RPMI7951 (cell line): ENCODE measurements around the gene ATP6V1B1. TPM values are rescaled to one million over a fixed set of nuclear protein-coding genes. Genes with fewer than 3 reads are reported as not detected.

Experiments used
- DNase-seq: peaks from one replicate; pipeline ENCODE4 v3.0.0-alpha.2; 2012; ENCODE audit warnings: low read depth
- total RNA-seq: library from RNA; depleted of rRNA; stranded (reverse); fragments of >200 nt; shearing (Covaris generic); gene quantifications from 2 replicates; pipeline ENCODE4 v1.2.3, GENCODE V29; 2014

The ATP6V1B1 gene
- total RNA-seq, 1 experiment from 2014 or later = 2.8 TPM

GRCh38 chr2:70966681-70967080 is 31.0 kb downstream of the ATP6V1B1 start:
- DNase-seq = no peak

- DNase-seq = no peak
Measured at GRCh38 chr2:70967189-70967588, 31.5 kb downstream of the ATP6V1B1 start.

GRCh38 chr2:70974592-70974991 is 38.9 kb downstream of the ATP6V1B1 start:
- DNase-seq = no peak

- DNase-seq = no peak
Measured at GRCh38 chr2:70975237-70975636, 39.5 kb downstream of the ATP6V1B1 start.

DNA sequence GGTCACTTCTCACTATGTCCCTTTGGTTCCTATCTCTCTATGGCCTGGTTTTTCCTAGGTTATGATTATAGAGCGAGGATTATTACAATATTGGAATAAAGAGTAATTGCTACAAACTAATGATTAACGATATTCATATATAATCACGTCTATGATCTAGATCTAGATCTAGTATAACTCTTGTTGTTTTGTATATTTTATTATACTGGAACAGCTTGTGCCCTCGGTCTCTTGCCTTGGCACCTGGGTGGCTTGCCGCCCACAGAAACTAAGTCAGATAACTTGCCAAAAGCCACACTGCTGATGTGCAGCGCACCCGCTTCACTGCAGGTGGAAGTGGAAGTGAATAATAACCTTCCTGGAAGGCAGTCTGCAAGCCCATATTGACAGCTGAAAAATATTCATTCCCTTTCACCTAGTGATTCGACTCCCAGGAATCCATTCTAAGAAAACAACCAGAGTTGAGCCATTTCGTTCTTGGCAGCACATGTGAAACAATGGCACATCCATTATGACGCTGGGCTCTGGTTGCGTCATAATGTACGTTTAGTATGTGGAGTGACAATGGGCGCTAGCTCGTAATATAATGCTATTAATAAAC is 42.0 kb downstream of the ATP6V1B1 start:
- peak; percentile 60 for DNase-seq

DNA sequence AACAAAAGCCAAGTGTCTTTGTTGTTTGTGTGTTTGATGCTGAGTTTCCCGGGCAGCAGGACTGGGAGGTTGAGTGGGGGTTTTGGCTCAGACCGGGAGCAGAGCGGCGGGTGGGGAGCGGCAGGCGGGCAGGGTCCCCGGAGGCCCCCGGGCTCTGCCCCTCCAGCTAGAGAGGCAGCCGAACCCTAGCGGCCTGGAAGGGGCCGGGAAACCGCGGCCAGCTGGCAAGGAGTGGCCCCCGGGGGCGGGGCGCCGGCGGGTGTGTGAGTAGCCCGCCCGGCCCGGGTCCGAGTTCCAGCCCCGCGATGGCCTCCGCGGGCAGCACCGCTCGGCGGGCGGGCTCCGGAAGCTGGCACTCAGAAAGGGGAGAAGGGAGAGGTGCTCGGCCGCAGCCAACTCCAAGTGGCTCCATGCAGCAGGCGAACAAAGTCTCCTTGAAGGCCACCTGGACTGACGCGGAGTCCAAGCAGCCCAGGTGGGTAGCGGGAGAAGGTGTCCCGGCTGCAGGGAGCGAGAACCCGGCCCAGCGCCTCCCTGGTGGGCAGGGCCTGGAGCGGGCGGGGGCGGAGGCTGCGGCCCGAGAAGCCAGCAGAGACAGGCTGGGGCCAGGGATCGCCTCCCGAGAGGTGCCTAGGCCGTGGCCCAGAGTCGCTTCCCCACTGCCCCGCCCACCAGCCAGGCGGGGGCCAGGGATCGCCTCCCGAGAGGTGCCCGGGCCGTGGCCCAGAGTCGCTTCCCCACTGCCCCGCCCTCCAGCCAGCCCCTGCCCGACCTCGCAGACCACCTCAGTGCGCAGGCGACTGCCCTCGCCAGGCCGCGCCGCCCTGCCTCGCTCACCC is 42.9 kb downstream of the ATP6V1B1 start, which contains the start of gene ANKRD53:
ANKRD53 (plus strand) TSS at position 290 of the 839 bp plus-strand sequence; CDS start at position 306, 16 bp downstream.
- DNase-seq = peak; percentile 42

GRCh38 chr2:70979180-70979488 is 43.4 kb downstream of the ATP6V1B1 start:
- DNase-seq = no peak

DNA sequence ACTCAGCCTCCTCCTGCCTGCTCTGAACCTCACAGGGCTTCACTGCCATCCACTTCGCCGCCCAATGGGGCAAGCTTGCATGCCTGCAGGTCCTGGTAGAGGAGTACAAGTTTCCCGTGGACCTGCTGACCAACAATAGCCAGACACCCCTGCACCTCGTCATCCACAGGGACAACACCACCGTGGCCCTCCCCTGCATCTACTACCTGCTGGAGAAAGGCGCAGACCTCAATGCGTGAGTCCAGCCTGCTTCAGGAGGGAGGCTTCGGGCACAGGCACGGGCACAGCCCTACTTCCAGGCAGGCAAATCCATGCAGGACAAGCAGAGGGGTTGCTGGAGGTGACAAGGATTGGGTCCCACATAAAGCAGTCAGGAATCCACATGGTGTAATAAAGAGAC is 43.9 kb downstream of the ATP6V1B1 start:
- no peak for DNase-seq

DNA sequence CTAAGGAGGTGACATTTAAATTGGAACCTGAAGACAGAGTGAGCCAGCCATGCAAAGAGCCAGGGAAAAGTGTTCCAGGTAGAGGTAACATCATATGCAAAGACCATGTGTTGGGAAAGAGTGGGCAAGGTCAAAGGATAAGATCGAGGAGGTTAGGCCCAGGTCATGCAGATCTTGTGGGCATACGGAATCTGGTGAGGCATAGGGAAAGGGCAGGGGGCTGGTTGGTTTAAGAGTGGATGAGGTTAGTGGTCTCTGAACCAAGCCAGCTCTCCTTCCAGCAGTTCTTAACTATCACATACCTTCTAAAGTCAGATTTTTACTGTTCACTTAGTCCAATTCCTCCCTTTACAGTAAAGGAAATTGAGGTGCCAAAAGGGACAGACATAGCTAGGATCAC is 45.7 kb downstream of the ATP6V1B1 start:
- no peak for DNase-seq

DNA sequence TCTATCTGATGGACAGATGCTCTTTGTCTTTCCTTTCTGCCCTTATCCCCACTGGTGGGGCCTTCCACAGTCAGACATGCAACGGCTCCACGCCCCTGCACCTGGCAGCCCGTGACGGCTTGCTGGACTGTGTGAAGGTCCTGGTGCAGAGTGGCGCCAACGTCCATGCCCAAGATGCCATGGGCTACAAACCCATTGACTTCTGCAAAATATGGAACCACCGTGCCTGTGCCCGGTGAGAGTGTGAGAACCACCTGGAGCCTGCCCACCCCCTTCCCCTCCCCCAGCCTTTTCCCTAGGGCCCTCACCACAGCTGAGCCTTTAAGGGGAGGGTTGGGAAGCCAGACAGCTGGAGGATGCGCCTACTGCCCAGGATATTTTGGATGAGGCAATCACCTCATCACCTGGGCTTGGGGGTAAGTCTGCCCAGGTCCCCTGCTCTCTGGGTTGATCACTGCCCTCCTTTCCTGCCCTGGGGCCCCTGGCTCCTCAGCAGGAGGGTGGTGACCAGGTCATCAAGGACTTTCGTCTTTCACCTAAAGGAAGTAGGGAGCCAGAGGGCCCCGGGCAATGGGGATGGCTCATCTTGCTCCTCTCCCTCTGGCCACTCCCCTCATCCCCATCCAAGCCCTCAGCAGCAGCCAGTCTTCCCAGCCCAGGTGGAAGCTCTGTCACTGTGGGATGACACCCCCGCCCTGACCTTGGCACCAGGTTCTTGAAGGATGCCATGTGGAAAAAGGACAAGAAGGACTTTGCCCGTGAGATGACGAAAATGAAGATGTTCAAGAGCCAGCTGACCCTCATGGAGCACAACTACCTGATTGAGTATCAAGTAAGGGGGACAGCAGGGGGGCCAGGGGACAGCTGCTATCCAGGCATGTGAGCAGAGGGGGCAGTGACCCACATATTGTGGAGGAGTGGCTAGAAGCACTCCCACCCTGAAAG is 46.4 kb downstream of the ATP6V1B1 start:
- no peak for DNase-seq

DNA sequence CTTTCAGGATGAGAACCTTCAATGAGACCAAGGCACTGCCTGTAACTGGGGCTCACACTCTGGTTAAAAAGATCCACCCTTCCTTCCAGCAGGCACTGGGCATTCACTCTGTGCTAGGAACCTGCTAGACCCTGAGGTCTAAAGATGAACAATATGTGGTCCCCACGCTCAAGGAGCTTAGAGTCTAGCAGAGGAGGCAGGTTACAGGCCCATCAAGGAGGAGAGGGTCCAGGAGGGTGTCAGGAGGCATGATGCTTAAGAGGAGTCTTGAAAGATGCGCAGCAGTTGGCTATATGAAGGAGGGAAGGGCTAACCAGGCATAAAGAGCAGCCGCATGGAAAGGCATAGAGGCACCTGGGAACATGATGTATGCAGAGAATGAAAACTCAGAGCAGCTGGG is 47.3 kb downstream of the ATP6V1B1 start:
- DNase-seq = no peak

DNA sequence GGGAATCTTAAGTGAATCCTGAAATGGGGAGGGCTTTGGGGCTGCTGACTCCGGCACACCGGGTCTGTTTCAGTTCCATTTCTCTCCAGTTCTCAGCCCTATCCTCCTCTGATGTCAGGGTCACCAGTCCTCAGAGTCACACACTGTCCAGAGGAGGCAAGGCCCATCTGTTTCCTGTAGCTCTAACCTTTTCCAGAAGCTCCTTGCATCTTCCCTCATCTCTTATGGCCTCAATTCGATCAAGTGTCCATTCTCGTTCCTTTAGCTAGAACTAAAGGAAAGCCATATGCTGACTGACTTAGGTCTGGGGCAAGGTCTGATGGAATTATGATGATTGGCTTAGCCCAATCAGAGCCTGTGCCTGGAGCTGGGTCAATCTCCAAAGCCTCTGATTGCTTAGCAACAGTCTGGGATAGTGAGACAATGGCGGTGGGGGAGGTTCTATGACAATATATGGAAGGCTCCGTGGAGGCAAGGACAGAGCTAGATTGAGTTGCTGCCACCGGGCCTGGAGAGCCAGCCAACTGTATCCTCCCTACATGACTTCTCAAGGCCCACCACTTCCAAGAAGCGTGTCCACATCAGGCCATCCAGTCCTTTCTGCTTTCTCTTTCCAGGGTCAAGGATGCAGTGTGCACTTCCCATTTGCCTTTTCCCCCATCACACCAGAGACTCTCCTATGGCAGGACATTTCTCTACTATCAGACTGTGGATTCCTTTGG is 48.0 kb downstream of the ATP6V1B1 start:
- no peak for DNase-seq

GRCh38 chr2:70984228-70984575 is 48.5 kb downstream of the ATP6V1B1 start:
- no peak for DNase-seq

- peak; percentile 35 for DNase-seq
Measured at GRCh38 chr2:70984576-70985282, 49.0 kb downstream of the ATP6V1B1 start.

DNA sequence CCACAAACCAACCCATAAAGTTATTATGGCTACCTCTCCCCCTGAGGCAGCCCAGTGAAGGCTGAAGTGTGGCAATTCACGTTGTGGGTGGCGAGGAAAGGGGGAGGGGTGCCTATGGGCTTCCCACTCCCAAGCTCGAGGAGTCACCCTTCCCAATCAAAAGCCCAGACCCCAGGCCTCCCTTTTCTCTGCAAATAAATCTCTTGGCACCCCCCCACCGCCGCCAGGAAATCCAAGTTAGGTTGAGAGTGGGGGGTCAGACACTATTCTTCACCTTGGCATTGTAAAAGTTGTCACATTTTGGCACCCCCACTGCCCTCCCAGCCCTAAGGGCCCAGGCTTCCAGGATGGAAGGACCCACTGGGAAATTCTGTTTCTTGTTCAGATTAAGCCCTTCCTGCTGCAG is 49.6 kb downstream of the ATP6V1B1 start:
- no peak for DNase-seq

GRCh38 chr2:70985956-70986355 is 50.3 kb downstream of the ATP6V1B1 start:
- no peak for DNase-seq

GRCh38 chr2:70986499-70987189 is 50.9 kb downstream of the ATP6V1B1 start:
- DNase-seq = no peak

GRCh38 chr2:70987386-70987785 is 51.7 kb downstream of the ATP6V1B1 start:
- DNase-seq = no peak

GRCh38 chr2:70988151-70988550 is 52.5 kb downstream of the ATP6V1B1 start:
- DNase-seq = no peak
